ENCODE measurements around the gene NUTM2B.
"Not testable (repeated sequence)": the region's sequence is repeated elsewhere in the genome, so short reads cannot be mapped to it uniquely, and the experiment has no call there.

The NUTM2B gene

GRCh38 chr10:79753601-79754000, 50.6 kb downstream of the NUTM2B start:
- not testable (repeated sequence) for DNase-seq

- peak; percentile 8 for DNase-seq
Observed at GRCh38 chr10:79758297-79758993, 55.4 kb downstream of the NUTM2B start.
